Measurements from ENCODE around the gene DRC1.

The DRC1 gene

DNA sequence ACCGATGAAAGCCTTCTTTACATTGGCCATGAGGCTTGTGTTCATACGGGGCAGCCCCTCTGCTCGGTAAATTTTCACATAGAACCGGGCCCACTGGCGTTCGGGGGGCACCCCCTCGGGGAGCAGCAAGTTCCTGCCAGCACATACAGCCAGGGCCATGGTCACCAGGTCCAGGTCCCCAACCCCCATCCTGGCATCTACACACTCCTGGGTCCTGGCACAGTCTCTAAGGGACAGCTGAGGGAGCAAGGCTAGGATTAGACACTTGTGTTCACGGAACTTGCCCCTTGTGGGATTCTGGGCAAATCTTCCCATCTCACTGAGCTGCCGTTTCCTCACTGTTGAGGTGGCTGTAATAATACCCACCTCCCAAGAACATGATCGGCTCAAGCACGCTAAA, 81.8 kb downstream of the DRC1 start:
- no peak for DNase-seq (ENCODE audit: low read depth, low spot score)
- H3K4me3 ChIP-seq (ENCODE audit: low read depth, low read length), result no peak overlapping the region
- TF ChIP-seq, protein P1, sequence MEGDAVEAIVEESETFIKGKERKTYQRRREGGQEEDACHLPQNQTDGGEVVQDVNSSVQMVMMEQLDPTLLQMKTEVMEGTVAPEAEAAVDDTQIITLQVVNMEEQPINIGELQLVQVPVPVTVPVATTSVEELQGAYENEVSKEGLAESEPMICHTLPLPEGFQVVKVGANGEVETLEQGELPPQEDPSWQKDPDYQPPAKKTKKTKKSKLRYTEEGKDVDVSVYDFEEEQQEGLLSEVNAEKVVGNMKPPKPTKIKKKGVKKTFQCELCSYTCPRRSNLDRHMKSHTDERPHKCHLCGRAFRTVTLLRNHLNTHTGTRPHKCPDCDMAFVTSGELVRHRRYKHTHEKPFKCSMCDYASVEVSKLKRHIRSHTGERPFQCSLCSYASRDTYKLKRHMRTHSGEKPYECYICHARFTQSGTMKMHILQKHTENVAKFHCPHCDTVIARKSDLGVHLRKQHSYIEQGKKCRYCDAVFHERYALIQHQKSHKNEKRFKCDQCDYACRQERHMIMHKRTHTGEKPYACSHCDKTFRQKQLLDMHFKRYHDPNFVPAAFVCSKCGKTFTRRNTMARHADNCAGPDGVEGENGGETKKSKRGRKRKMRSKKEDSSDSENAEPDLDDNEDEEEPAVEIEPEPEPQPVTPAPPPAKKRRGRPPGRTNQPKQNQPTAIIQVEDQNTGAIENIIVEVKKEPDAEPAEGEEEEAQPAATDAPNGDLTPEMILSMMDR (IDR thresholded peaks at IDR 0.05; ENCODE audit: low read depth, low read length), result no peak
- in situ Hi-C loops (cut with HindIII; ENCODE audit: low sequenced_read_pairs), result no loop called here

DNA sequence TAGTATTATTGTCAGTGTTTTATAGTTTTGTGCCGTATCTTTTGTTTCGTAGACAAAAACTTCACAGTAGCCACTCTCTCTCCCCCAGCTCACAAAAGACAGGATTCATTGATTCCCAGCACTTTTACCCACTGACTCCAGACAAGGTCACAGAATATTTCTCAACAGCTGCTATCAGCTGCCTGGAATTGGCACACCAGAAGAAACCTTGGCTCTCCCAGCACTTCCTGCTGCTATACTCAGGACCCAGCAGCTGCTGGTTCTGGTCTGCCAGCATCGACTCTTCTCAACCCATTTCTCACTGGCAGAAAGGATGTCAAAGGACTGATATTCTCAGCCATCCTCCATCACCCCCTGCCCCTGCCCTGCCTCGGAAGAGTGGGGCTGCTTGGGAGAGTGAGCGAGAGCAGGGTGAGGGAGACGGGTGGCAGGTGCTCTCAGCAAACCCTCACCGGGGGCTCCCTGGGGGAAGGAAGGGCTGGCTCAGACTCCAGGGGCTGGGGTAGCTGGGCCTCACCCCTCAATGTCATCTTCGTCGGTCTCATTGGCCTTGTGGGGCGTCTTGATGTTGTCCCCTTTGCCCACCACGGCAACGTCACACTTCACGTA, 82.3 kb downstream of the DRC1 start:
- no peak for DNase-seq (ENCODE audit: low read depth, low spot score)
- TF ChIP-seq, protein P1 (IDR thresholded peaks at IDR 0.05; ENCODE audit: low read depth, low read length), result no peak
- in situ Hi-C loops (cut with HindIII; ENCODE audit: low sequenced_read_pairs), result no loop called here
- no peak overlapping the region for H3K4me3 ChIP-seq (ENCODE audit: low read depth, low read length)

DNA sequence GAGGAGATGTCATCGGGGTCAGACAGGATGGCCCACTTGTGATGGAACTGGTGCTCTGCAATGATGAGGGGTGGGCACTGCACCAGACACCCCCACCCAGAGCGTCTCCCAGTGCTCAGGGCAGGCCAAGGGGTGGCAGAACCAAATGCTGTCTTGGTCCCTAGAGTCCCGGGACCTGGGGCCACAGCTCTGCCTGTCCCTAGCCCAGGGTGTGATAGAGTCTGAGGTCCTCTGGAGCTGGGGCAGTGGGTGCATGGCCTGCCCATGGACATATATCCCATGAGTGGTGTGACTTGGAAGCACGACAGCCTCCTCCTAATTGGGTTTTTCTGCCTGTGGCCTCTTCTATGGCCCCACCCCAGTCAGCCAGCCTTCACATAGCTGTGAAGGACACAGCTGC, 82.9 kb downstream of the DRC1 start:
- H3K4me3 ChIP-seq (ENCODE audit: low read depth, low read length), result no peak overlapping the region
- DNase-seq (ENCODE audit: low read depth, low spot score), result no peak
- in situ Hi-C loops (cut with HindIII; ENCODE audit: low sequenced_read_pairs), result no loop called here
- TF ChIP-seq, protein P1 (IDR thresholded peaks at IDR 0.05; ENCODE audit: low read depth, low read length), result no peak

DNA sequence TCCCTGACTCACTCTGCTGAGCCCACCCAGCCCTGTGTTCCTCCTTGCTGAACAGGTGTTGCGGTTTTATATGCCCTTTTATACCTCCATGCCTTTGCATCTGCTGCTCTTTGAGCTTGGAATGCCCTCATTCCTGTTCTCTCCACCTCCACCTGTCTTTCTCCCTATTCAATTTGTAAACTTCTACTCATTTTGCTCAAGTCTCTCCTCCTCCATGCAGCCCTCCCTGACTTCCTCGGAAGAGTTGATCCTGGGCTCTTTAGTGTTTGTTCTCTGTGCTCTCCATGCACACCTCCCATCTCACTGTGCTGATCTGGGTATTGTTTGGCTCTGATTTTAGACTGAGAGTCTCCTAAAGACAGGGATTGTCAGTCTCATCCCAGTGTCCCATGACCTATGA, 83.4 kb downstream of the DRC1 start:
- TF ChIP-seq, protein P1 (IDR thresholded peaks at IDR 0.05; ENCODE audit: low read depth, low read length), result no peak
- no peak for DNase-seq (ENCODE audit: low read depth, low spot score)
- no peak overlapping the region for H3K4me3 ChIP-seq (ENCODE audit: low read depth, low read length)
- in situ Hi-C loops (cut with HindIII; ENCODE audit: low sequenced_read_pairs), result no loop called here

DNA sequence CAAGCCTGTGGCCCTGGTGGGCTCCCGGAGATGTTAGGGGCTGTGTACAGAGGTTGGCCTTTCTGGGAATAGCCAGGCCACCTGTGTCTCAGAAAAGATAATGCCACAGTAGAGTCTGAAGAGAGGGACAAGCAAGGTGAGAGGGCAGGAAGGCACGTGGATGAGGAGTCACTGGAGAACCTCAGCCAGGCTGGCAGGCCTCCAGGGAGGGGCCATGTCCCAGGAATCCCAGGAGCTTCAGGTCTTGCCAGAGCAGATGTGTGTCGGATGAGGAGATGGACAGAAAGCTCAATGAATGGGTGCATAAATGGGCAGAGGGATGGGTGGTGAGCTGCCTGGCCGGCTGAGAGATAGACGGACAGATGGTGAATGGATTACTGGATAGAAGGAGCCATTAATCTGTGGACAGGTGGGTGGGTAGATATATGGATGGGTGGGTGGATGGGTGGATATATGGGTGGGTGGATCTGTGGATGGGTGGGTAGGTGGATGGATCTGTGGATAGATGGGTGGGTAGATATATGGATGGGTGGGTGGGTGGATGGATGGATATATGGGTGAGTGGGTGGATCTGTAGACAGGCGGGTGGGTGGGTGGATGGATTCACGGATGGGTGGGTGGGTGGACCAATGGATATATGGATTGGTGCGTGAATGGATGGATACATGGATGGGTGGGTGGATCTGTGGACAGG, 84.2 kb downstream of the DRC1 start:
- in situ Hi-C loops (cut with HindIII; ENCODE audit: low sequenced_read_pairs), result no loop called here
- TF ChIP-seq, protein P1 (IDR thresholded peaks at IDR 0.05; ENCODE audit: low read depth, low read length), result no peak
- H3K4me3 ChIP-seq (ENCODE audit: low read depth, low read length), result no peak overlapping the region
- no peak for DNase-seq (ENCODE audit: low read depth, low spot score)

DNA sequence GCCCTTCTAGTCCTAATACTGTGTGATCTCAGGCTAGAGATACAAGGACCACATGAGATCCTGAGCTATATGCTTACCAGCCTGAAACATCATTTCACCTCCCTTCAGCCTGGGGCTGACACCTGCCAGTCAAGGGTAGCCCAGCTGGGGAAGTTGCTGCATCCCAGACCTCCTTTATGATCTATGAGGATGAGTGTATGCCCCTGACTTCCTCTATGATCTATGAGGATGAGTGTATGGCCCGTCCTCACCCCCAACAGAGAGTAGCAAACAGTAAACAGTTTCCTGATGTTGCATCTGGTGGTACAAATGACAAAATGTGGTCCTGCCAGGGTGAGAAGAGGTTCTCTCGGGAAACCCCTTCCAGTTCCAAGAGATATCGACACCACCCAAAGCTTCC, 85.1 kb downstream of the DRC1 start:
- TF ChIP-seq, protein P1 (IDR thresholded peaks at IDR 0.05; ENCODE audit: low read depth, low read length), result no peak
- in situ Hi-C loops (cut with HindIII; ENCODE audit: low sequenced_read_pairs), result no loop called here
- DNase-seq (ENCODE audit: low read depth, low spot score), result no peak
- no peak overlapping the region for H3K4me3 ChIP-seq (ENCODE audit: low read depth, low read length)
